Stimulated activated CD4-positive, alpha-beta T cell treated with anti-CD3 and anti-CD28 coated beads, Interleukin-12 subunit alpha, Interleukin-12 subunit beta, amount 100 ng/mL, for 24 hours (primary cell): ENCODE data around the gene ABHD2.
"Not testable (repeated sequence)": the region's sequence is repeated elsewhere in the genome, so short reads cannot be mapped to it uniquely, and the experiment has no call there.

Experiments used
- DNase-seq, 2 experiments: peaks; one replicate each; pipeline ENCODE4 v3.0.0-alpha.2; 2020; ENCODE audit warnings: low read depth in 2 of 2

Gene ABHD2

GRCh38 chr15:89137926-89138325 lies 49.7 kb downstream of the ABHD2 start:
- no peak for DNase-seq

DNA sequence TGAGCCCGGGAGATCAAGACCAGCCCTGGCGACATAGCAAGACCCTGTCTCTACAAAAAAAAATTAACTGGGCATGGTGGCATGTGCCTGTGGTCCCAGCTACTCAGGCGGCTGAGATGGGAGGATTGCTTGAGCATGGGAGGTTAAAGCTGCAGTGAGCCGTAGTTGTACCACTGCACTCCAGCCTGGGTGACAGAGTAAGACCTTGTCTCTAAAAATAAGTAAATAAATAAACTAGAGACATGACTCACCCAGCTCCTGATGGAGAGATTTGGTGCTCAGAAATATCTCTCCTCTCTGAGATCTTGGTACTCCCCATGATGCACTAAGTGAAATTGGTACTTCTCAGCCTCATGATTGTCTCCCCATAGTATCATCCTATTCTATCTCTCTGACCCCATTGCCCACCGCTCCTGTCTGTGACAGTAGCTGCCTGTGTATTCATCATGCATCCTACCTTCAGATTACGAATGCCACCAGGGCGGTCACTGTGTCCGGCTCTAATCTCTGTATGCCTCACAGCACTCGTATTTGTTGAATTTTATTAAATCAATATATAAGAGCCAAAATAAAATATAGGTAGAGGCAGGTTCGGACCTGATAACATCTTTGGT lies 50.9 kb downstream of the ABHD2 start:
- DNase-seq: no peak

DNA sequence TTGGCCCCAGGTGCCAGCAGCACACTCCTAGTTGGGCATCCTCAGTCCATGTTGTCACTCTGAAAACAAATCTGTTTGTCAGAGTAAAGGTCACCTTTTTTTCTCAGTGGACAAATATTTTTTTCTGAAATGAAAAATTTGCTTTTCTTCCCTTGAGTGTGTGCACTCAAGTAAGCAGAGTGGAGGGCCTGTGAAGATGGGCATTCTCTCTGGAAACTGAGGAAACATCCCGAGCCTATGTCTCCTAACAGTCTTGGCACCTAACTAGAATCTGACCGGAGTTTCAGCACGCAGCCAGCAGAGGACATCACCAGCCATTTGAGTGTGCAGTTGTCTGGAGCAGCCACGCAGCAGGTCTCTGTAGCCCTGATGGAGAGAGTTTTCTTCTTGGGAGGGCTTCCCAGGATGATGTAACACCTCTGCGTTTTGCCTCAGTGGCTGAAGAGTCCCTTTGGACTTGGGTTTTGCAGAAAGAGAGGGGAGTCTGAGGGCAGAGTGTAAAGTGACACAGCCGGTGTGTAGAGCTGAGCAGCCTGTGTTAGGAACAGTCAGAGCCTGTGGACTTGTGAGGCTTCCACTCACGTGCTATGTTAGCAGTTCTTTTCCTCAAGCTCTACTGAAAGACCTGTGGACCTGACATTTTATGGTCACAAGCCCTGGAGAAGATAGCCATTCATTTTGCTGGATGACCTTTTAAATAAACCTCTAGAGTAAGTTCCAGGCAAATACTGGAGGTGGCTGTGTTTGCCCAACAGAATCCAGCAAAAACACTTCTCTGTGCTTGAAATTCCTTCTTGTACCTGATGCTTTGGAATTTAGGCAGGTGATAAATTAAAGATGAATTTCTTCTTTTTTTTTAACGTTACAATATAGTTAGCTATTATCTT lies 51.6 kb downstream of the ABHD2 start:
- no peak for DNase-seq

- no peak for DNase-seq
Measured at GRCh38 chr15:89140595-89140994, 52.3 kb downstream of the ABHD2 start.

- not testable (repeated sequence) for DNase-seq
Measured at GRCh38 chr15:89141159-89141558, 52.9 kb downstream of the ABHD2 start.

- DNase-seq: no peak
Measured at GRCh38 chr15:89141885-89142284, 53.6 kb downstream of the ABHD2 start.

- no peak for DNase-seq
Measured at GRCh38 chr15:89142423-89142822, 54.2 kb downstream of the ABHD2 start.

- no peak for DNase-seq
Measured at GRCh38 chr15:89143503-89144162, 55.4 kb downstream of the ABHD2 start.

DNA sequence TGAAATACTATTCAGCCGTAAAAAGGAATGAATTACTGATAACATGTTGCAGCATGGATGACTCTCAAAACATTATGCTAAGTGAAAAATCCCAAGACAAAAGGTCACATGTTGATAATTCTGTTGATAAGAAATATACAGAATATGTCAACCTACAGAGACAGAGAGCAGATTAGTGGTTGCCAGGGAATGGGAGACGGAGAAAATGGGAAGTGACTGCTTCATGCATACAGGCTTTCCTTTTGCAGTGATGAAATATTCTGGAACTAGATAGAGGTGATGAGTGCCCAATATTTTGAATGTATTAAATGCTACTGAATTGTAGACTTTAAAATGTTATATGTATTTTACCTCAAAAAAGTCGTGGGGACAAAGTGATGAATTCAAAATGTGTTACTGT lies 56.2 kb downstream of the ABHD2 start:
- no peak for DNase-seq

DNA sequence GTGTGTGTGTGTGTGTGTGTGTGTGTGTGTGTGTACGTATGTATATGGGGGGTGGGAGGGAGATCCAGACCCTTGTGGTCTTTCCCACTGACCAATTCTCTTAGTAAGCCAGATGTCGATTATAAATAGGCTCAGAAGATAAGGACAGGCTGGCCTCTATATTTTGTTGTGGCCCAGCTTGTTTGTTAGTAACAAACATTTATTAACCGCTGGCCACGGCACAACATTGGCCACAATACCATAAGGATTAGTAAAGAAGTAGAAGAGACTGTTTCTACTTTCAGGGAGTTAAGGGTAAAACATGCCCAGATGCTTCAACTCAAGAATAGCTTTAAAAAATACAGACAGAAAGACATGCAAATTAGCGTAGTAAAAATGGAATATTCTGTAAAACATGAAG lies 58.1 kb downstream of the ABHD2 start:
- DNase-seq: no peak

- DNase-seq: no peak
Measured at GRCh38 chr15:89148126-89148525, 59.9 kb downstream of the ABHD2 start.

- no peak for DNase-seq
Measured at GRCh38 chr15:89149501-89150101, 61.3 kb downstream of the ABHD2 start.

DNA sequence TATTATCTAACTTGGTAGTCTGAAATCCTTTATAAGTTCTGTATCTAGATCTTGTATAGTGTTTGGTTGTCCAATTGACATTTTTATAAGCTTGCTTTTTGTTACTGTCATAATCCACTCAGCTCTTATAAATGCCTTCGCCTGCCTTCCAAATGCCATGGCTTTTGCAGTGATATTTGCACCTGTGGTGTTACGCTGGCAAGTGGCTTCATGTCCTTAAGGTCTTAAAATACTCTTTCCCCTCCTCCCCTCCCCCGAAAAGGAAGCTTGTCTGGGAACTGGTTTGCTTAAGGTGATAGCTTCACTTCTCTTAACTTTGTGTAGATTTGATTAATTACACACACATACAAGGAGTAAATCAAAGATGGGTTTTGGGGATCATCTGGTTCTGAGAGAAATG lies 62.0 kb downstream of the ABHD2 start:
- DNase-seq: no peak

- DNase-seq: no peak
Measured at GRCh38 chr15:89150762-89151664, 62.8 kb downstream of the ABHD2 start.

GRCh38 chr15:89155122-89155521 lies 66.9 kb downstream of the ABHD2 start:
- DNase-seq: no peak

DNA sequence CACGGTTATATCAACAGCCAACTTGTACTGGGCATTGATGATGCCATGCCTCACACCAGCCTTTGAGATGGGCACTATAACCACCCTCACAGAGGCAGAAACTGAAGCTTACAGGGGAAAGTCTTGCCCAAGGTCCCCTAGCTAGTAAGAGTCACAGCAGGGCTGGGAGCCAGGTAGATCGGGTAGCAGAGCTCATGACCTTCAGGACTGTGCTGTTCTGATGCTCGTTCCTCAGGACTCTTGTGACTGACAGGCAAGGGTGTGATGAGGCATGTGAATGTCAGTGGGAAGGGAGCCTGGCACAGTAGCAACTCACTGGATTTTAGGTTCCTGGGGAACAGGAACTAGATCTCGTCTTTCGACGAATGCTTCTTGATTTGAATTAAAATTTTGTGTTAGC lies 67.4 kb downstream of the ABHD2 start:
- DNase-seq: no peak

- DNase-seq: no peak
Measured at GRCh38 chr15:89157061-89157460, 68.8 kb downstream of the ABHD2 start.

- no peak for DNase-seq
Measured at GRCh38 chr15:89157918-89158564, 69.8 kb downstream of the ABHD2 start.

GRCh38 chr15:89161666-89162065 lies 73.4 kb downstream of the ABHD2 start:
- DNase-seq: no peak

- no peak for DNase-seq
Measured at GRCh38 chr15:89163271-89164055, 75.2 kb downstream of the ABHD2 start.
